Measurements from ENCODE around the gene ITPR1.

ITPR1 gene

GRCh38 chr3:4656626-4657328, 163.6 kb downstream of the ITPR1 start:
- WGBS, 2 experiments: 87 to 92% methylated on average over 13 of the region's 13 CpGs
- Histone ChIP-seq H3K27me3 (ENCODE audit: control insufficient read depth, insufficient read depth, low read length, poor library complexity, severe bottlenecking) (no peaks in the 10 kb centered on the region), H3K27ac (ENCODE audit: insufficient read depth, low read depth, low read length, poor library complexity, severe bottlenecking) (no peak overlapping the region), H3K36me3 (ENCODE audit: control insufficient read depth, insufficient read depth, low read length) (no peaks in the 10 kb centered on the region), H3K9me3 (ENCODE audit: control insufficient read depth, low read length) (no peaks in the 10 kb centered on the region), H3K4me1 (ENCODE audit: control insufficient read depth, insufficient read depth, low read length) (no peaks in the 10 kb centered on the region), H3K4me3 (ENCODE audit: insufficient read depth, low read depth, low read length) (no peak overlapping the region)

GRCh38 chr3:4660936-4661335, 167.8 kb downstream of the ITPR1 start:
- H3K4me3 ChIP-seq (ENCODE audit: insufficient read depth, low read depth, low read length): no peak overlapping the region
- no peak overlapping the region for H3K27ac ChIP-seq (ENCODE audit: insufficient read depth, low read depth, low read length, poor library complexity, severe bottlenecking)
- H3K27me3 ChIP-seq (ENCODE audit: control insufficient read depth, insufficient read depth, low read length, poor library complexity, severe bottlenecking): no peaks in the 10 kb centered on the region
- H3K36me3 ChIP-seq (ENCODE audit: control insufficient read depth, insufficient read depth, low read length): no peaks in the 10 kb centered on the region
- no peaks in the 10 kb centered on the region for H3K9me3 ChIP-seq (ENCODE audit: control insufficient read depth, low read length)
- no peaks in the 10 kb centered on the region for H3K4me1 ChIP-seq (ENCODE audit: control insufficient read depth, insufficient read depth, low read length)
- 91 to 92% methylated on average over 7 of the region's 7 CpGs for WGBS, 2 experiments

- no peaks in the 10 kb centered on the region for H3K27me3 ChIP-seq (ENCODE audit: control insufficient read depth, insufficient read depth, low read length, poor library complexity, severe bottlenecking)
- WGBS, 2 experiments: 93 to 97% methylated on average over 2 of the region's 2 CpGs
- no peaks in the 10 kb centered on the region for H3K4me1 ChIP-seq (ENCODE audit: control insufficient read depth, insufficient read depth, low read length)
- H3K27ac ChIP-seq (ENCODE audit: insufficient read depth, low read depth, low read length, poor library complexity, severe bottlenecking): no peak overlapping the region
- no peaks in the 10 kb centered on the region for H3K36me3 ChIP-seq (ENCODE audit: control insufficient read depth, insufficient read depth, low read length)
- H3K4me3 ChIP-seq (ENCODE audit: insufficient read depth, low read depth, low read length): no peak overlapping the region
- H3K9me3 ChIP-seq (ENCODE audit: control insufficient read depth, low read length): no peaks in the 10 kb centered on the region
Observed at GRCh38 chr3:4664412-4664811, 171.3 kb downstream of the ITPR1 start.

GRCh38 chr3:4665197-4665596, 172.0 kb downstream of the ITPR1 start:
- H3K9me3 ChIP-seq (ENCODE audit: control insufficient read depth, low read length): no peaks in the 10 kb centered on the region
- H3K27me3 ChIP-seq (ENCODE audit: control insufficient read depth, insufficient read depth, low read length, poor library complexity, severe bottlenecking): no peaks in the 10 kb centered on the region
- H3K4me3 ChIP-seq (ENCODE audit: insufficient read depth, low read depth, low read length): no peak overlapping the region
- no peak overlapping the region for H3K27ac ChIP-seq (ENCODE audit: insufficient read depth, low read depth, low read length, poor library complexity, severe bottlenecking)
- 95 to 99% methylated on average over 8 of the region's 8 CpGs for WGBS, 2 experiments
- H3K4me1 ChIP-seq (ENCODE audit: control insufficient read depth, insufficient read depth, low read length): no peaks in the 10 kb centered on the region
- H3K36me3 ChIP-seq (ENCODE audit: control insufficient read depth, insufficient read depth, low read length): no peaks in the 10 kb centered on the region

GRCh38 chr3:4666071-4666470, 172.9 kb downstream of the ITPR1 start:
- 97 to 100% methylated on average over 1 to 2 of the region's 2 CpGs for WGBS, 2 experiments
- Histone ChIP-seq H3K4me3 (ENCODE audit: insufficient read depth, low read depth, low read length) (no peak overlapping the region), H3K27me3 (ENCODE audit: control insufficient read depth, insufficient read depth, low read length, poor library complexity, severe bottlenecking) (no peaks in the 10 kb centered on the region), H3K36me3 (ENCODE audit: control insufficient read depth, insufficient read depth, low read length) (no peaks in the 10 kb centered on the region), H3K4me1 (ENCODE audit: control insufficient read depth, insufficient read depth, low read length) (no peaks in the 10 kb centered on the region), H3K9me3 (ENCODE audit: control insufficient read depth, low read length) (no peaks in the 10 kb centered on the region), H3K27ac (ENCODE audit: insufficient read depth, low read depth, low read length, poor library complexity, severe bottlenecking) (no peak overlapping the region)

- Histone ChIP-seq H3K4me1 (ENCODE audit: control insufficient read depth, insufficient read depth, low read length) (no peaks in the 10 kb centered on the region), H3K4me3 (ENCODE audit: insufficient read depth, low read depth, low read length) (no peak overlapping the region), H3K9me3 (ENCODE audit: control insufficient read depth, low read length) (no peaks in the 10 kb centered on the region), H3K27ac (ENCODE audit: insufficient read depth, low read depth, low read length, poor library complexity, severe bottlenecking) (no peak overlapping the region), H3K27me3 (ENCODE audit: control insufficient read depth, insufficient read depth, low read length, poor library complexity, severe bottlenecking) (no peaks in the 10 kb centered on the region), H3K36me3 (ENCODE audit: control insufficient read depth, insufficient read depth, low read length) (no peaks in the 10 kb centered on the region)
- 79 to 84% methylated on average over 5 of the region's 5 CpGs for WGBS, 2 experiments
Observed at GRCh38 chr3:4670352-4670751, 177.2 kb downstream of the ITPR1 start.

GRCh38 chr3:4672725-4673275, 179.7 kb downstream of the ITPR1 start:
- Histone ChIP-seq H3K4me3 (ENCODE audit: insufficient read depth, low read depth, low read length) (no peak overlapping the region), H3K27ac (ENCODE audit: insufficient read depth, low read depth, low read length, poor library complexity, severe bottlenecking) (no peak overlapping the region), H3K4me1 (ENCODE audit: control insufficient read depth, insufficient read depth, low read length) (no peaks in the 10 kb centered on the region), H3K27me3 (ENCODE audit: control insufficient read depth, insufficient read depth, low read length, poor library complexity, severe bottlenecking) (no peaks in the 10 kb centered on the region), H3K36me3 (ENCODE audit: control insufficient read depth, insufficient read depth, low read length) (no peaks in the 10 kb centered on the region), H3K9me3 (ENCODE audit: control insufficient read depth, low read length) (no peaks in the 10 kb centered on the region)
- 95 to 96% methylated on average over 11 of the region's 11 CpGs for WGBS, 2 experiments

GRCh38 chr3:4674216-4674615, 181.1 kb downstream of the ITPR1 start:
- H3K27ac ChIP-seq (ENCODE audit: insufficient read depth, low read depth, low read length, poor library complexity, severe bottlenecking): no peak overlapping the region
- 89 to 100% methylated on average over 2 of the region's 2 CpGs for WGBS, 2 experiments
- no peaks in the 10 kb centered on the region for H3K9me3 ChIP-seq (ENCODE audit: control insufficient read depth, low read length)
- H3K4me1 ChIP-seq (ENCODE audit: control insufficient read depth, insufficient read depth, low read length): no peaks in the 10 kb centered on the region
- H3K4me3 ChIP-seq (ENCODE audit: insufficient read depth, low read depth, low read length): no peak overlapping the region
- H3K27me3 ChIP-seq (ENCODE audit: control insufficient read depth, insufficient read depth, low read length, poor library complexity, severe bottlenecking): no peaks in the 10 kb centered on the region
- no peaks in the 10 kb centered on the region for H3K36me3 ChIP-seq (ENCODE audit: control insufficient read depth, insufficient read depth, low read length)

- H3K36me3 ChIP-seq (ENCODE audit: control insufficient read depth, insufficient read depth, low read length): no peaks in the 10 kb centered on the region
- no peaks in the 10 kb centered on the region for H3K9me3 ChIP-seq (ENCODE audit: control insufficient read depth, low read length)
- no peak overlapping the region for H3K4me3 ChIP-seq (ENCODE audit: insufficient read depth, low read depth, low read length)
- H3K27ac ChIP-seq (ENCODE audit: insufficient read depth, low read depth, low read length, poor library complexity, severe bottlenecking): no peak overlapping the region
- H3K4me1 ChIP-seq (ENCODE audit: control insufficient read depth, insufficient read depth, low read length): no peaks in the 10 kb centered on the region
- H3K27me3 ChIP-seq (ENCODE audit: control insufficient read depth, insufficient read depth, low read length, poor library complexity, severe bottlenecking): no peaks in the 10 kb centered on the region
- 92 to 100% methylated on average over 1 of the region's 1 CpG for WGBS, 2 experiments
Observed at GRCh38 chr3:4675704-4676103, 182.6 kb downstream of the ITPR1 start.

- WGBS, 2 experiments: 85 to 86% methylated on average over 10 of the region's 10 CpGs
- H3K36me3 ChIP-seq (ENCODE audit: control insufficient read depth, insufficient read depth, low read length): no peaks in the 10 kb centered on the region
- no peak overlapping the region for H3K4me3 ChIP-seq (ENCODE audit: insufficient read depth, low read depth, low read length)
- H3K27me3 ChIP-seq (ENCODE audit: control insufficient read depth, insufficient read depth, low read length, poor library complexity, severe bottlenecking): no peaks in the 10 kb centered on the region
- H3K4me1 ChIP-seq (ENCODE audit: control insufficient read depth, insufficient read depth, low read length): no peaks in the 10 kb centered on the region
- H3K27ac ChIP-seq (ENCODE audit: insufficient read depth, low read depth, low read length, poor library complexity, severe bottlenecking): no peak overlapping the region
- H3K9me3 ChIP-seq (ENCODE audit: control insufficient read depth, low read length): no peaks in the 10 kb centered on the region
Observed at GRCh38 chr3:4678320-4678719, 185.2 kb downstream of the ITPR1 start.

All from ectodermal cell (in vitro differentiated cells).